GM12878 (cell line): ENCODE results near the gene SLC12A3. TPM values are rescaled to one million over a fixed set of nuclear protein-coding genes. Genes with fewer than 3 reads are reported as not detected.

ENCODE experiments used
- ATAC-seq: fragments of 200-7000 bp; cut with Tn5 transposase; 3 replicates; pipeline ENCODE4 v1.9.1; 2020; ENCODE audit warnings: mild to moderate bottlenecking, moderate library complexity
- BruUV-seq: library from RNA; stranded (reverse); fragments of 400-500 nt; replicated peaks from 2 replicates; lab custom pipeline; 2021; lab: Mats Ljungman, UMichigan
- CTCF ChIA-PET: fragments of 300-600 bp; sonication (Branson Sonifier 250); formaldehyde crosslinking; extraction: SDS; loops from one replicate; lab custom pipeline; 2021; ENCODE audit warnings: inconsistent platforms; lab: Yijun Ruan, JAX
- POLR2A ChIA-PET: fragments of 350-600 bp; formaldehyde crosslinking; extraction: SDS; loops from one replicate; lab custom pipeline; 2021; ENCODE audit warnings: inconsistent platforms; lab: Charles Lee
- RAD21 ChIA-PET: fragments of 300-600 bp; sonication (Branson Sonifier 250); formaldehyde crosslinking; loops from one replicate; lab custom pipeline; 2023; ENCODE audit warnings: antibody characterized with exemption; ENCODE audit not compliant: unreplicated experiment; lab: Charles Lee
- SMC1A ChIA-PET: fragments of 300-600 bp; sonication (Branson Sonifier 250); formaldehyde crosslinking; loops from one replicate; lab custom pipeline; 2023; ENCODE audit not compliant: unreplicated experiment, uncharacterized antibody; lab: Charles Lee
- DNase-seq: peaks from one replicate; pipeline ENCODE4 v3.0.0-alpha.2; 2011; ENCODE audit warnings: low read depth, low spot score
- FAIRE-seq: peaks from 3 replicates; lab custom pipeline; 2011; peaks lifted over from hg19 to GRCh38; lab: Jason Lieb, UNC
- H2AFZ ChIP-seq: 2 replicates; pipeline ENCODE4 v1.6.0; 2011; ENCODE audit warnings: low read depth, low read length, control low read depth; ENCODE audit not compliant: control insufficient read depth
- H3K27ac ChIP-seq: 2 replicates; pipeline ENCODE4 v1.5.1; 2011; ENCODE audit warnings: control low read depth; ENCODE audit not compliant: control insufficient read depth, insufficient read depth
- H3K27me3 ChIP-seq, 2 experiments: replicated peaks in 1 of 2; 2 replicates each; pipeline versions ENCODE4 v1.6.0 to v1.6.1; 2011; ENCODE audit warnings: low read length in 1 of 2; ENCODE audit not compliant: control insufficient read depth in 2 of 2, insufficient read depth in 2 of 2
- H3K36me3 ChIP-seq, 2 experiments: 2 replicates each; pipeline ENCODE4 v1.5.1; 2011; ENCODE audit warnings: low read length in 1 of 2; ENCODE audit not compliant: control insufficient read depth in 2 of 2, insufficient read depth in 2 of 2
- H3K4me1 ChIP-seq: 2 replicates; pipeline ENCODE4 v1.6.1; 2011; ENCODE audit warnings: mild to moderate bottlenecking, low read length, moderate library complexity, mixed read lengths; ENCODE audit not compliant: control insufficient read depth, insufficient read depth
- H3K4me2 ChIP-seq: 2 replicates; pipeline ENCODE4 v1.6.0; 2011; ENCODE audit warnings: control low read depth; ENCODE audit not compliant: control insufficient read depth, insufficient read depth
- H3K4me3 ChIP-seq: fragments of 200-600 bp; sonication (generic); 2 replicates; pipeline ENCODE4 v1.5.1; 2016
- H3K79me2 ChIP-seq: 2 replicates; pipeline ENCODE4 v1.6.0; 2011; ENCODE audit warnings: low read length; ENCODE audit not compliant: control insufficient read depth, insufficient read depth
- H3K9ac ChIP-seq: 2 replicates; pipeline ENCODE4 v1.8.0; 2011; ENCODE audit warnings: low read length, control low read depth, mixed read lengths; ENCODE audit not compliant: control insufficient read depth, insufficient read depth
- H3K9me3 ChIP-seq: replicated peaks from 3 replicates; pipeline ENCODE4 v1.5.1; 2011; ENCODE audit warnings: mild to moderate bottlenecking, low read length; ENCODE audit not compliant: control insufficient read depth, insufficient read depth
- H4K20me1 ChIP-seq: 2 replicates; pipeline ENCODE4 v1.6.0; 2011; ENCODE audit not compliant: control insufficient read depth, insufficient read depth
- BCLAF1 ChIP-seq: fragments of 450-650 bp; IDR thresholded peaks from 2 replicates; pipeline ENCODE4 v1.6.1; 2017; ENCODE audit warnings: antibody characterized with exemption, mild to moderate bottlenecking, moderate library complexity
- EGR1 ChIP-seq, 2 experiments: IDR thresholded peaks; 1 replicate in 1 of 2; 2 replicates in 1 of 2; pipeline ENCODE4 v1.6.1; 2011 to 2012; ENCODE audit warnings: low read depth in 2 of 2, low read length in 2 of 2, borderline replicate concordance in 1 of 2, mild to moderate bottlenecking in 1 of 2, moderate library complexity in 1 of 2
- JUNB ChIP-seq: IDR thresholded peaks from 2 replicates; pipeline ENCODE4 v1.6.1; 2016; ENCODE audit warnings: antibody characterized with exemption, mild to moderate bottlenecking
- LARP7 ChIP-seq: fragments of 450-650 bp; IDR thresholded peaks from 2 replicates; pipeline ENCODE4 v1.6.1; 2017; ENCODE audit warnings: mild to moderate bottlenecking
- NFXL1 ChIP-seq: fragments of 450-650 bp; IDR thresholded peaks from 2 replicates; pipeline ENCODE4 v1.6.1; 2017; ENCODE audit warnings: antibody characterized with exemption, mild to moderate bottlenecking, borderline replicate concordance
- ZNF592 ChIP-seq: fragments of 450-650 bp; IDR thresholded peaks from 2 replicates; pipeline ENCODE4 v1.6.1; 2017; ENCODE audit warnings: mild to moderate bottlenecking, moderate library complexity
- WGBS: methylation state at CpG from one replicate; pipeline ENCODE4 v1.1.6; 2016; ENCODE audit warnings: low lambda C conversion rate; ENCODE audit not compliant: insufficient replicate concordance, insufficient coverage; ENCODE audit errors: missing lambda C conversion rate; 5-methylcytosine and 5-hydroxymethylcytosine counted together
- in situ Hi-C: fragments of 300-500 bp; cut with MboI; formaldehyde crosslinking; loops from 9 replicates; pipeline ENCODE4 v1.14.3; 2018; ENCODE audit warnings: mixed read lengths
- intact Hi-C: fragments of 100-400 bp; cut with micrococcal nuclease; formaldehyde crosslinking; loops from one replicate; pipeline ENCODE4 v1.14.2; 2022; ENCODE audit not compliant: unreplicated experiment
- polyA plus RNA-seq, 11 experiments: library from polyadenylated mRNA; depleted of rRNA in 4 of 11; unstranded in 6 of 11; stranded (reverse) in 5 of 11; fragments of >200 nt; fragmentation: Nextera tagmentation in 4 of 11; fragmentation: Illumina TruSeq in 1 of 11; extraction: Ambion mirVana in 4 of 11; extraction: Trizol in 1 of 11; gene quantifications; 1 replicate in 1 of 11; 2 replicates in 10 of 11; pipeline versions ENCODE4 v1.2.1 to v1.2.3, GENCODE V29; 2011 to 2016; ENCODE audit warnings: inconsistent platforms in 2 of 11, missing spikeins in 2 of 11, low read depth in 1 of 11
- total RNA-seq, 4 experiments: library from RNA; depleted of rRNA in 3 of 4; stranded (reverse); fragments of >200 nt in 3 of 4; fragmentation: Illumina TruSeq in 1 of 4; extraction: Trizol in 1 of 4; gene quantifications; 2 replicates each; pipeline versions ENCODE4 v1.2.1 to v1.2.3, GENCODE V29; 2013 to 2021

Gene SLC12A3
- total and polyA plus RNA-seq, 10 of the 15 experiments (the other 5 are each of a cell fraction or from before 2014, with no cell fraction given): 0.05 to 6.3 (median 3.1) TPM

- Histone ChIP-seq H3K4me3 (no peak overlapping the region), H3K79me2 (no peaks in the 10 kb centered on the region)
- CTCF ChIA-PET: no interaction called here
- no peak for TF ChIP-seq ZNF592
- TF ChIP-seq LARP7: no peak
- no peak for TF ChIP-seq NFXL1
- no peak for TF ChIP-seq BCLAF1
- TF ChIP-seq EGR1 (IDR thresholded peaks at IDR 0.05; ENCODE audit: borderline replicate concordance in 1 of 2, low read depth in 2 of 2, low read length in 2 of 2): no peak
- TF ChIP-seq JUNB: no peak
- TF ChIP-seq, all 136 proteins: peak for 0
- Histone ChIP-seq H2AFZ (no peak overlapping the region), H3K4me1 (peaks cover 8% of the 10 kb centered on the region), H3K9ac (no peak overlapping the region), H3K4me2 (no peak overlapping the region), H3K36me3 (no peaks in the 10 kb centered on the region), H3K27me3 (no peaks in the 10 kb centered on the region), H3K9me3 (no peaks in the 10 kb centered on the region), H4K20me1 (no peaks in the 10 kb centered on the region), H3K27ac (no peak overlapping the region)
- ATAC-seq (no peak), DNase-seq (no peak), FAIRE-seq (no peak)
- RAD21 ChIA-PET: no interaction called here
- intact Hi-C loops (no loop called here), in situ Hi-C loops (no loop called here)
- no TSS peak for BruUV-seq
- SMC1A ChIA-PET: no interaction called here
- 71% methylated on average over 11 of the region's 12 CpGs for WGBS
- POLR2A ChIA-PET: interaction anchor here (0.9 kb wide), 1 partner anchor 41 kb away, joined by 3 read pairs; no protein-coding TSS in a partner anchor
Measured at GRCh38 chr16:56886296-56886695, 21.3 kb downstream of the SLC12A3 start.
